SU-DHL-6 (cell line): Measurements from ENCODE around the gene MYH11.

ENCODE experiments used
- H2AFZ ChIP-seq: fragments of 200-600 bp; sonication (generic); 2 replicates; pipeline ENCODE4 v1.6.1; 2014; ENCODE audit warnings: low read depth, mild to moderate bottlenecking, moderate library complexity, mixed read lengths, antibody characterized with exemption, low read length; ENCODE audit not compliant: severe bottlenecking
- H3F3A ChIP-seq: fragments of 200-600 bp; shearing (Covaris generic); 2 replicates; pipeline ENCODE4 v1.6.0; 2016; ENCODE audit warnings: antibody characterized with exemption, mild to moderate bottlenecking; ENCODE audit not compliant: insufficient read depth
- H3K27ac ChIP-seq: fragments of 200-600 bp; sonication (generic); 2 replicates; pipeline ENCODE4 v1.5.1; 2016; ENCODE audit warnings: low read depth, mild to moderate bottlenecking, low read length, moderate library complexity, mixed read lengths
- H3K27me3 ChIP-seq: fragments of 200-600 bp; sonication (generic), shearing (Covaris generic); 2 replicates; pipeline ENCODE4 v1.6.0; 2014; ENCODE audit warnings: mild to moderate bottlenecking, low read length
- H3K36me3 ChIP-seq: fragments of 200-600 bp; sonication (generic); 2 replicates; pipeline ENCODE4 v1.6.1; 2014; ENCODE audit warnings: mild to moderate bottlenecking, low read length, mixed read lengths
- H3K4me2 ChIP-seq: fragments of 300-600, 200-600 bp; shearing (Covaris generic), sonication (generic); 2 replicates; pipeline ENCODE4 v1.6.0; 2014; ENCODE audit warnings: low read length, low read depth, mild to moderate bottlenecking; ENCODE audit not compliant: poor library complexity, severe bottlenecking
- H3K4me3 ChIP-seq: fragments of 200-600 bp; sonication (generic); 2 replicates; pipeline ENCODE4 v1.5.1; 2014; ENCODE audit warnings: antibody characterized with exemption, low read length, mild to moderate bottlenecking, mixed read lengths; ENCODE audit not compliant: insufficient read depth, poor library complexity, severe bottlenecking
- H3K79me2 ChIP-seq: fragments of 200-600 bp; sonication (generic); 2 replicates; pipeline ENCODE4 v1.6.1; 2014; ENCODE audit warnings: mild to moderate bottlenecking, low read length, moderate library complexity; ENCODE audit not compliant: insufficient read depth
- H3K9ac ChIP-seq: fragments of 200-600 bp; sonication (generic); 2 replicates; pipeline ENCODE4 v1.7.0; 2014; ENCODE audit warnings: mild to moderate bottlenecking, low read length
- H3K9me2 ChIP-seq: fragments of 200-600 bp; sonication (generic); replicated peaks from 2 replicates; pipeline ENCODE4 v1.6.1; 2014; ENCODE audit warnings: low read length; ENCODE audit not compliant: insufficient read depth
- H3K9me3 ChIP-seq: fragments of 200-600 bp; sonication (generic); 2 replicates; pipeline ENCODE4 v1.6.1; 2014; ENCODE audit warnings: low read length, mixed read lengths; ENCODE audit not compliant: insufficient read depth
- H4K20me1 ChIP-seq: fragments of 200-600 bp; sonication (generic); 2 replicates; pipeline ENCODE4 v1.6.1; 2014; ENCODE audit warnings: low read depth, mild to moderate bottlenecking, antibody characterized with exemption, low read length, moderate library complexity, mixed read lengths
- EZH2phosphoT487 ChIP-seq: fragments of 200-600 bp; sonication (generic), shearing (Covaris generic); conservative IDR thresholded peaks from 2 replicates; pipeline ENCODE4 v1.6.1; 2018; ENCODE audit warnings: mild to moderate bottlenecking, antibody characterized with exemption, low read length, moderate library complexity, mixed read lengths
- TF ChIP-seq, protein P1 (sequence below): fragments of 200-600 bp; sonication (generic); IDR thresholded peaks from one replicate; pipeline ENCODE4 v1.5.1; 2017; ENCODE audit warnings: antibody characterized with exemption, mild to moderate bottlenecking, low read length, moderate library complexity; ENCODE audit not compliant: insufficient read depth, poor library complexity, severe bottlenecking

The MYH11 gene

DNA sequence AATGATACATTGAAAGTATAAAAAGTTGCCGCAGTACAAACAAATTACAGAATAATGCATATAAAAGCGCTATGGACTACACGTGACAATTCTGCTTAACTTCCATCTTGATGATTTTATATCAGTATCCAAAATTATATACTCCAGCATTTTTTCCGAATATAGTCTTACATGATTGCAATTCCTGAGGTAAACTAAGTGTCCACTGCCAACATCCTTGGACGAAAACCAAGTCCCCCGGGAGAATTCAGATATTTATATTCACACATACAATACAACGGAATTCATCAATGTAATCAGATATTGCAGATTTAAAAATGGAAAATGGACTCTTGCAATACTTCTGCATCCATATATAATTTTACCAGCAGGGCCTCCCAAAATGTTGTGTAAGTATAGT, 8.9 kb upstream of the MYH11 start:
- TF ChIP-seq EZH2phosphoT487 = no peak
- TF ChIP-seq, protein P1, sequence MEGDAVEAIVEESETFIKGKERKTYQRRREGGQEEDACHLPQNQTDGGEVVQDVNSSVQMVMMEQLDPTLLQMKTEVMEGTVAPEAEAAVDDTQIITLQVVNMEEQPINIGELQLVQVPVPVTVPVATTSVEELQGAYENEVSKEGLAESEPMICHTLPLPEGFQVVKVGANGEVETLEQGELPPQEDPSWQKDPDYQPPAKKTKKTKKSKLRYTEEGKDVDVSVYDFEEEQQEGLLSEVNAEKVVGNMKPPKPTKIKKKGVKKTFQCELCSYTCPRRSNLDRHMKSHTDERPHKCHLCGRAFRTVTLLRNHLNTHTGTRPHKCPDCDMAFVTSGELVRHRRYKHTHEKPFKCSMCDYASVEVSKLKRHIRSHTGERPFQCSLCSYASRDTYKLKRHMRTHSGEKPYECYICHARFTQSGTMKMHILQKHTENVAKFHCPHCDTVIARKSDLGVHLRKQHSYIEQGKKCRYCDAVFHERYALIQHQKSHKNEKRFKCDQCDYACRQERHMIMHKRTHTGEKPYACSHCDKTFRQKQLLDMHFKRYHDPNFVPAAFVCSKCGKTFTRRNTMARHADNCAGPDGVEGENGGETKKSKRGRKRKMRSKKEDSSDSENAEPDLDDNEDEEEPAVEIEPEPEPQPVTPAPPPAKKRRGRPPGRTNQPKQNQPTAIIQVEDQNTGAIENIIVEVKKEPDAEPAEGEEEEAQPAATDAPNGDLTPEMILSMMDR = no peak
- Histone ChIP-seq H3K36me3 (no peaks in the 10 kb centered on the region; the same call in 1 of the 2 replicates), H3F3A (0 out of 2 replicates have a peak, but pooled peaks cover 6% of the 10 kb centered on the region), H3K79me2 (no peaks in the 10 kb centered on the region), H3K9ac (no peak overlapping the region), H3K4me3 (no peak overlapping the region), H4K20me1 (no peaks in the 10 kb centered on the region), H2AFZ (no peak overlapping the region), H3K9me2 (no peaks in the 10 kb centered on the region), H3K9me3 (no peaks in the 10 kb centered on the region), H3K4me2 (no peak overlapping the region), H3K27ac (no peak overlapping the region), H3K27me3 (no peaks in the 10 kb centered on the region)

DNA sequence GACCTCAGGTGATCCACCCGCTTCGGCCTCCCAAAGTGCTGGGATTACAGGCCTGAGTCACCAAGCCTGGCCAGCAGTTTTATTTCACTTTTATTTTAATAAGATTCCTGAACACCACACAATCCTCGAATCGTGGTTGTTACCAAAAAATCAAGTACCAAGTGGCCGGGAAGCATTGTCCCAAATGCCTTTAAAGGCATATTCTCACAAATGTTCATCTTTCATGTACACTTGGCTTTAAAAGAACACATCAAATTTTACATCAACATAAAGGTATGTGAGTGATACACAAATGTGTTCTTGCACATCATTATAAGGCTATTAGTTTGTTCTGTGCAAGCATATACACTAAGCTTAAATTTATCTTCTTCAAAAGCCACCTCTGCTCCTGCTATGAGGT, 8.1 kb upstream of the MYH11 start:
- H3K79me2 ChIP-seq = no peaks in the 10 kb centered on the region
- H3K4me2 ChIP-seq = no peak overlapping the region
- TF ChIP-seq, protein P1 = no peak
- TF ChIP-seq EZH2phosphoT487 = no peak
- H3K36me3 ChIP-seq = no peaks in the 10 kb centered on the region; the same call in 1 of the 2 replicates
- H3K9me3 ChIP-seq = no peaks in the 10 kb centered on the region
- 0 out of 2 replicates have a peak, but pooled peaks cover 6% of the 10 kb centered on the region for H3F3A ChIP-seq
- H3K9me2 ChIP-seq = no peaks in the 10 kb centered on the region
- no peak overlapping the region for H3K4me3 ChIP-seq
- no peaks in the 10 kb centered on the region for H3K27me3 ChIP-seq
- no peak overlapping the region for H3K9ac ChIP-seq
- H2AFZ ChIP-seq = no peak overlapping the region
- no peak overlapping the region for H3K27ac ChIP-seq
- no peaks in the 10 kb centered on the region for H4K20me1 ChIP-seq

DNA sequence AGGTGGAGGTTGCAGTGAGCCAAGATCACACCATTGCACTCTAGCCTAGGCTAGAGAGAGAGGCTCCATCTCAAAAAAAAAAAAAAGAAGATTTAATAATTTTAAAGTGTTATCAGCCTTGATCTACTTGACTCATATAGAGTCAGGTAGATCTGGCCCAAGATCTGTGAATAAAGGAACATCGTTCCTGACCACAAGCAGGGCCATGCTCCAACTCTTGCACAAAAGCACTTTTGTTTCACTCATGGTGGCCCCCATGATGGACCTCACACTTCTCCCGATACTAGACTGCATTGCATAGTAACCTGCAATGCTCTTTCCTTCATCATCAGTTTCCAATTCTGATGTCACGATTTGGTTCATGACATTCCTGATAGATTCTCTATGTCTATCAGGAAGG, 5.2 kb upstream of the MYH11 start:
- no peaks in the 10 kb centered on the region for H3K79me2 ChIP-seq
- no peaks in the 10 kb centered on the region for H3K9me3 ChIP-seq
- no peak overlapping the region for H2AFZ ChIP-seq
- H3K27ac ChIP-seq = no peak overlapping the region
- TF ChIP-seq, protein P1 = no peak
- H3K9me2 ChIP-seq = no peaks in the 10 kb centered on the region
- no peaks in the 10 kb centered on the region; the same call in 1 of the 2 replicates for H3K36me3 ChIP-seq
- no peak overlapping the region for H3K4me3 ChIP-seq
- H3K27me3 ChIP-seq = no peaks in the 10 kb centered on the region
- H3K9ac ChIP-seq = no peak overlapping the region
- no peaks in the 10 kb centered on the region for H4K20me1 ChIP-seq
- H3F3A ChIP-seq = no peaks in the 10 kb centered on the region
- H3K4me2 ChIP-seq = no peak overlapping the region
